KMS-11 (cell line): ENCODE data around the gene ZNF618.

Experiments
- H2AFZ ChIP-seq: fragments of 200-600 bp; sonication (generic); 2 replicates; pipeline ENCODE4 v1.6.1; 2016; ENCODE audit warnings: antibody characterized with exemption, mixed run types, low read depth
- H3K27ac ChIP-seq: fragments of 200-600 bp; sonication (generic); 2 replicates; pipeline ENCODE4 v1.6.1; 2016; ENCODE audit warnings: mild to moderate bottlenecking, mixed run types
- H3K27me3 ChIP-seq: fragments of 200-600 bp; sonication (generic); 2 replicates; pipeline ENCODE4 v1.6.1; 2017; ENCODE audit warnings: mild to moderate bottlenecking, low read depth, mixed run types, moderate library complexity; ENCODE audit not compliant: insufficient read depth
- H3K36me3 ChIP-seq: fragments of 200-600 bp; sonication (generic); 2 replicates; pipeline ENCODE4 v1.6.1; 2017; ENCODE audit warnings: mild to moderate bottlenecking, mixed run types; ENCODE audit not compliant: insufficient read depth
- H3K4me1 ChIP-seq: fragments of 200-600 bp; sonication (generic); 2 replicates; pipeline ENCODE4 v1.6.1; 2016; ENCODE audit warnings: mild to moderate bottlenecking, low read depth, mixed run types; ENCODE audit not compliant: poor library complexity, severe bottlenecking
- H3K4me2 ChIP-seq: fragments of 200-600 bp; sonication (generic); 2 replicates; pipeline ENCODE4 v1.7.0; 2016; ENCODE audit warnings: mild to moderate bottlenecking, mixed run types
- H3K4me3 ChIP-seq: fragments of 200-600 bp; sonication (generic); IDR thresholded peaks from 2 replicates; pipeline ENCODE4 v1.6.1; 2017; ENCODE audit warnings: low read depth, low read length, mixed read lengths; ENCODE audit not compliant: insufficient read depth
- H3K79me2 ChIP-seq: fragments of 200-600 bp; sonication (generic); 2 replicates; pipeline ENCODE4 v1.6.1; 2016; ENCODE audit warnings: low read depth, mixed run types; ENCODE audit not compliant: insufficient read depth
- H3K9ac ChIP-seq: fragments of 200-600 bp; sonication (generic); 2 replicates; pipeline ENCODE4 v1.6.1; 2016; ENCODE audit warnings: mild to moderate bottlenecking, mixed run types
- H4K20me1 ChIP-seq: fragments of 200-600 bp; sonication (generic); 2 replicates; pipeline ENCODE4 v1.6.1; 2016; ENCODE audit warnings: mild to moderate bottlenecking, mixed run types; ENCODE audit not compliant: insufficient read depth
- TF ChIP-seq, protein P1 (sequence below): fragments of 200-600 bp; sonication (generic); conservative IDR thresholded peaks from 2 replicates; pipeline ENCODE4 v1.6.1; 2017; ENCODE audit warnings: low read depth, mild to moderate bottlenecking, antibody characterized with exemption, low read length, moderate library complexity, mixed read lengths

The ZNF618 gene

DNA sequence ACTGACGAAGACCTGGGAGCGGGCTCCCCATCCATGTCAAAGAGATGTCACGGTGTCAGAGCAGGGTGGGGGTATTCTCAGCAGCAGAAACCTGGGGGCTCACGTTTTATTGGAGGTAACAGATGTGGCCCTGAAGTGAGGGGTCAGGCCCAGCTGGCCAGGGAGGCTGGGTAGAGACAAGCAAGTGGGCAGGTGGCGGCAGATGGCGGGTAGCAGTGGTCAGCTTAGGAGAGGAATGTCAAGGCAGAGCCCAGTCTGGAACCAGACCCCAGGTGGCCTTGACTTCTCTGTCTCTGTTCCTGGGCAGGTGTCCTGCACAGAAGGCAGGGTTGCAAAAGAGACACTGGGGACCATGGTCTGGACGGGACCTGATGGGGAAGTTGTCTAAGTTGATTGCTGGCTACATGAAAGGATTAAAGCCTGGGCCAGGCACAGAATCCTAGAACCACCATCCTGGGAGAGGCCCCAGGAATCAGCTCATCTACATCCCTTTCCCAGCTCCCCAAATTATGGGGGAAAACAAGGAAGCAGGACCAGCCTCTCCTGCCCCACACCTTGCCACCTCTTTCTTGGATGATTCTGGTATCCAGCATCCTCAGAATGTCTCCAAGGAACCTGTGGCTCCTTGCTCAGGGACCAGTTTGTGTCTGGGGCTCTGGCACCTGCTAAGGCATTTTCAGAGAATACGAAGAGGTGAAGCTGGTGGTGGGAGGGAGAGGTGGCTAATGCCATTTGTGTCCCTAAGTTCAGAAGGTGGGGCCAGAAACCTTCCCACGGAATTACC is 129.5 kb downstream of the ZNF618 start:
- no peak overlapping the region for H3K4me3 ChIP-seq
- no peaks in the 10 kb centered on the region for H3K4me1 ChIP-seq
- H3K4me2 ChIP-seq = no peak overlapping the region
- no peak overlapping the region for H3K9ac ChIP-seq
- no peaks in the 10 kb centered on the region for H3K27me3 ChIP-seq
- TF ChIP-seq, protein P1, sequence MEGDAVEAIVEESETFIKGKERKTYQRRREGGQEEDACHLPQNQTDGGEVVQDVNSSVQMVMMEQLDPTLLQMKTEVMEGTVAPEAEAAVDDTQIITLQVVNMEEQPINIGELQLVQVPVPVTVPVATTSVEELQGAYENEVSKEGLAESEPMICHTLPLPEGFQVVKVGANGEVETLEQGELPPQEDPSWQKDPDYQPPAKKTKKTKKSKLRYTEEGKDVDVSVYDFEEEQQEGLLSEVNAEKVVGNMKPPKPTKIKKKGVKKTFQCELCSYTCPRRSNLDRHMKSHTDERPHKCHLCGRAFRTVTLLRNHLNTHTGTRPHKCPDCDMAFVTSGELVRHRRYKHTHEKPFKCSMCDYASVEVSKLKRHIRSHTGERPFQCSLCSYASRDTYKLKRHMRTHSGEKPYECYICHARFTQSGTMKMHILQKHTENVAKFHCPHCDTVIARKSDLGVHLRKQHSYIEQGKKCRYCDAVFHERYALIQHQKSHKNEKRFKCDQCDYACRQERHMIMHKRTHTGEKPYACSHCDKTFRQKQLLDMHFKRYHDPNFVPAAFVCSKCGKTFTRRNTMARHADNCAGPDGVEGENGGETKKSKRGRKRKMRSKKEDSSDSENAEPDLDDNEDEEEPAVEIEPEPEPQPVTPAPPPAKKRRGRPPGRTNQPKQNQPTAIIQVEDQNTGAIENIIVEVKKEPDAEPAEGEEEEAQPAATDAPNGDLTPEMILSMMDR = no peak
- no peaks in the 10 kb centered on the region for H3K36me3 ChIP-seq
- no peaks in the 10 kb centered on the region for H3K79me2 ChIP-seq
- H2AFZ ChIP-seq = no peak overlapping the region
- H3K27ac ChIP-seq = no peak overlapping the region
- no peaks in the 10 kb centered on the region for H4K20me1 ChIP-seq

- H3K9ac ChIP-seq = no peak overlapping the region
- no peak overlapping the region for H3K4me3 ChIP-seq
- H3K27me3 ChIP-seq = no peaks in the 10 kb centered on the region
- no peak overlapping the region for H3K4me2 ChIP-seq
- H3K36me3 ChIP-seq = no peaks in the 10 kb centered on the region
- H2AFZ ChIP-seq = no peak overlapping the region
- no peaks in the 10 kb centered on the region for H4K20me1 ChIP-seq
- no peaks in the 10 kb centered on the region for H3K79me2 ChIP-seq
- H3K4me1 ChIP-seq = no peaks in the 10 kb centered on the region
- no peak overlapping the region for H3K27ac ChIP-seq
- TF ChIP-seq, protein P1 = no peak
Measured at GRCh38 chr9:114006155-114006550, 130.0 kb downstream of the ZNF618 start.

GRCh38 chr9:114006931-114007691 is 131.0 kb downstream of the ZNF618 start:
- H3K4me3 ChIP-seq = no peak overlapping the region
- no peak overlapping the region for H2AFZ ChIP-seq
- no peak overlapping the region for H3K27ac ChIP-seq
- H3K36me3 ChIP-seq = no peaks in the 10 kb centered on the region
- H3K9ac ChIP-seq = no peak overlapping the region
- TF ChIP-seq, protein P1 = no peak
- no peaks in the 10 kb centered on the region for H4K20me1 ChIP-seq
- H3K4me2 ChIP-seq = no peak overlapping the region
- H3K4me1 ChIP-seq = no peaks in the 10 kb centered on the region
- H3K27me3 ChIP-seq = no peaks in the 10 kb centered on the region
- no peaks in the 10 kb centered on the region for H3K79me2 ChIP-seq

- Histone ChIP-seq H3K27me3 (no peaks in the 10 kb centered on the region), H4K20me1 (no peaks in the 10 kb centered on the region)
- TF ChIP-seq, protein P1 = no peak
Measured at GRCh38 chr9:114007991-114008666, 132.0 kb downstream of the ZNF618 start.

More at GRCh38 chr9:114007991-114008666, 132.0 kb downstream of the ZNF618 start:
- H3K4me1 ChIP-seq = no peaks in the 10 kb centered on the region
- no peak overlapping the region for H2AFZ ChIP-seq
- no peak overlapping the region for H3K9ac ChIP-seq
- H3K36me3 ChIP-seq = no peaks in the 10 kb centered on the region
- H3K4me2 ChIP-seq = no peak overlapping the region
- no peak overlapping the region for H3K4me3 ChIP-seq
- no peak overlapping the region for H3K27ac ChIP-seq
- no peaks in the 10 kb centered on the region for H3K79me2 ChIP-seq
